NB4 (cell line): ENCODE measurements around the gene DNAAF1.
"Not testable (repeated sequence)": the region's sequence is repeated elsewhere in the genome, so short reads cannot be mapped to it uniquely, and the experiment has no call there.

Source experiments
- MYC ChIP-seq: IDR thresholded peaks from 2 replicates; pipeline ENCODE4 v1.6.1; 2011; ENCODE audit warnings: low read depth, low read length
- POLR2A ChIP-seq: IDR thresholded peaks from 2 replicates; pipeline ENCODE4 v1.6.1; 2011; ENCODE audit warnings: mild to moderate bottlenecking; ENCODE audit not compliant: insufficient read length; ENCODE audit errors: extremely low read depth
- TF ChIP-seq, protein P1 (sequence below): IDR thresholded peaks from one replicate; pipeline ENCODE4 v1.5.1; 2012; ENCODE audit warnings: low read depth, low read length
- TF ChIP-seq, protein P2 (sequence below): IDR thresholded peaks from 2 replicates; pipeline ENCODE4 v1.6.1; 2011; ENCODE audit warnings: low read depth, low read length

DNA sequence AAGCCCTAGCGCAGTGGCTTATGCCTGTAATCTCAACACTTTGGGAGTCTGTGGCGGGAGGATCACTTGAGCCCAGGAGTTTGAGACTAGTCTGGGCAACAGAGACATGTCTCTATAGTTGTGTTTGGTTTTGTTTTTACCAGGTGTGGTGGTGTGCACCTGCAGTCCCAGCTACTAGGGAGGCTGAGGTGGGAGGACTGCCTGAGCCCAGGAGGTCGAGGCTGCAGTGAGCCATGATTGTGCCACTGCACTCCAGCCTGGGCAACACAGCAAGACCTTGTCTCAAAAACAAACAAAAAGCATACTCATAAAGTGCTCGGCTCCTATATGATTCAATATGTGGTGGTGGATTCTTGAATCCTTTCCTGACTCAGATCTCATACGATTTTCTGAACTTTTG lies 26.8 kb upstream of the DNAAF1 start:
- TF ChIP-seq, protein P1, sequence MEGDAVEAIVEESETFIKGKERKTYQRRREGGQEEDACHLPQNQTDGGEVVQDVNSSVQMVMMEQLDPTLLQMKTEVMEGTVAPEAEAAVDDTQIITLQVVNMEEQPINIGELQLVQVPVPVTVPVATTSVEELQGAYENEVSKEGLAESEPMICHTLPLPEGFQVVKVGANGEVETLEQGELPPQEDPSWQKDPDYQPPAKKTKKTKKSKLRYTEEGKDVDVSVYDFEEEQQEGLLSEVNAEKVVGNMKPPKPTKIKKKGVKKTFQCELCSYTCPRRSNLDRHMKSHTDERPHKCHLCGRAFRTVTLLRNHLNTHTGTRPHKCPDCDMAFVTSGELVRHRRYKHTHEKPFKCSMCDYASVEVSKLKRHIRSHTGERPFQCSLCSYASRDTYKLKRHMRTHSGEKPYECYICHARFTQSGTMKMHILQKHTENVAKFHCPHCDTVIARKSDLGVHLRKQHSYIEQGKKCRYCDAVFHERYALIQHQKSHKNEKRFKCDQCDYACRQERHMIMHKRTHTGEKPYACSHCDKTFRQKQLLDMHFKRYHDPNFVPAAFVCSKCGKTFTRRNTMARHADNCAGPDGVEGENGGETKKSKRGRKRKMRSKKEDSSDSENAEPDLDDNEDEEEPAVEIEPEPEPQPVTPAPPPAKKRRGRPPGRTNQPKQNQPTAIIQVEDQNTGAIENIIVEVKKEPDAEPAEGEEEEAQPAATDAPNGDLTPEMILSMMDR: not testable (repeated sequence)
- not testable (repeated sequence) for TF ChIP-seq MYC, POLR2A
- TF ChIP-seq, protein P2, sequence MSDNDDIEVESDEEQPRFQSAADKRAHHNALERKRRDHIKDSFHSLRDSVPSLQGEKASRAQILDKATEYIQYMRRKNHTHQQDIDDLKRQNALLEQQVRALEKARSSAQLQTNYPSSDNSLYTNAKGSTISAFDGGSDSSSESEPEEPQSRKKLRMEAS: not testable (repeated sequence)
